ENCODE results near the gene IRF5.

The IRF5 gene

GRCh38 chr7:128902761-128903585 lies 34.8 kb upstream of the IRF5 start:
- H3K4me2 ChIP-seq (ENCODE audit: low read depth, low read length), result no peak overlapping the region
- H3K4me1 ChIP-seq (ENCODE audit: low read length), result 0 out of 2 replicates have a peak, but pooled peaks cover 5% of the 10 kb centered on the region
- H3K27me3 ChIP-seq (replicated peaks; ENCODE audit: insufficient read depth, low read length), result no peaks in the 10 kb centered on the region
- H3K9ac ChIP-seq (ENCODE audit: low read length), result no peak overlapping the region
- no peak overlapping the region for H2AFZ ChIP-seq (ENCODE audit: low read length)
- no peaks in the 10 kb centered on the region for H3K36me3 ChIP-seq (replicated peaks; ENCODE audit: insufficient read depth, low read length)
- H3K9me2 ChIP-seq (replicated peaks; ENCODE audit: insufficient read depth, low read length), result no peaks in the 10 kb centered on the region
- no peaks in the 10 kb centered on the region for H3K79me2 ChIP-seq (ENCODE audit: low read length)
- no peak overlapping the region for H3K4me3 ChIP-seq (ENCODE audit: low read length)
- no peaks in the 10 kb centered on the region for H3F3A ChIP-seq (ENCODE audit: insufficient read depth, low read length)
- H4K20me1 ChIP-seq (ENCODE audit: insufficient read depth, low read length), result no peaks in the 10 kb centered on the region
- DNase-seq, result no peak
- no peak overlapping the region for H3K27ac ChIP-seq (ENCODE audit: low read length)
- TF ChIP-seq EZH2 (optimal IDR thresholded peaks at IDR 0.05; ENCODE audit: low read depth, low read length) (no peak), CTCF (IDR thresholded peaks at IDR 0.05; ENCODE audit: low read length) (no peak), EZH2phosphoT487 (IDR thresholded peaks at IDR 0.05; ENCODE audit: low read length) (no peak)
- no peaks in the 10 kb centered on the region for H3K9me3 ChIP-seq (replicated peaks; ENCODE audit: insufficient read depth, low read length)

- TF ChIP-seq EZH2 (optimal IDR thresholded peaks at IDR 0.05; ENCODE audit: low read depth, low read length), result no peak
- no peak for TF ChIP-seq CTCF (IDR thresholded peaks at IDR 0.05; ENCODE audit: low read length)
- TF ChIP-seq EZH2phosphoT487 (IDR thresholded peaks at IDR 0.05; ENCODE audit: low read length), result no peak
- no peaks in the 10 kb centered on the region for H3K9me3 ChIP-seq (replicated peaks; ENCODE audit: insufficient read depth, low read length)
Measured at GRCh38 chr7:128903621-128904361, 33.9 kb upstream of the IRF5 start.

GRCh38 chr7:128904381-128905197 lies 33.1 kb upstream of the IRF5 start:
- H3K9me3 ChIP-seq (replicated peaks; ENCODE audit: insufficient read depth, low read length), result no peaks in the 10 kb centered on the region
- H3K36me3 ChIP-seq (replicated peaks; ENCODE audit: insufficient read depth, low read length), result no peaks in the 10 kb centered on the region
- H3K27me3 ChIP-seq (replicated peaks; ENCODE audit: insufficient read depth, low read length), result peaks cover 6% of the 10 kb centered on the region; the same call in 1 of the 2 replicates
- no peaks in the 10 kb centered on the region for H3K79me2 ChIP-seq (ENCODE audit: low read length)
- H3F3A ChIP-seq (ENCODE audit: insufficient read depth, low read length), result no peaks in the 10 kb centered on the region
- no peak overlapping the region for H3K27ac ChIP-seq (ENCODE audit: low read length)
- H3K4me3 ChIP-seq (ENCODE audit: low read length), result peak overlapping the region; percentile 16; the same call in 1 of the 2 replicates
- peak overlapping the region; percentile 89 for H2AFZ ChIP-seq (ENCODE audit: low read length)
- peak overlapping the region; percentile 12; the same call in 1 of the 2 replicates for H3K9ac ChIP-seq (ENCODE audit: low read length)
- H3K9me2 ChIP-seq (replicated peaks; ENCODE audit: insufficient read depth, low read length), result no peaks in the 10 kb centered on the region
- H3K4me1 ChIP-seq (ENCODE audit: low read length), result 0 out of 2 replicates have a peak, but pooled peaks cover 5% of the 10 kb centered on the region
- H3K4me2 ChIP-seq (ENCODE audit: low read depth, low read length), result peak overlapping the region; percentile 64
- TF ChIP-seq CTCF (IDR thresholded peaks at IDR 0.05; ENCODE audit: low read length), result peak; percentile 92
- no peak for TF ChIP-seq EZH2phosphoT487 (IDR thresholded peaks at IDR 0.05; ENCODE audit: low read length)
- H4K20me1 ChIP-seq (ENCODE audit: insufficient read depth, low read length), result no peaks in the 10 kb centered on the region
- DNase-seq, result peak; percentile 86

More at GRCh38 chr7:128903621-128904361, 33.9 kb upstream of the IRF5 start:
- Histone ChIP-seq H3K36me3 (replicated peaks; ENCODE audit: insufficient read depth, low read length) (no peaks in the 10 kb centered on the region), H3K27ac (ENCODE audit: low read length) (no peak overlapping the region), H3F3A (ENCODE audit: insufficient read depth, low read length) (no peaks in the 10 kb centered on the region), H3K4me2 (ENCODE audit: low read depth, low read length) (peak overlapping the region; percentile 64; the same call in 1 of the 2 replicates), H2AFZ (ENCODE audit: low read length) (peak overlapping the region; percentile 89), H3K27me3 (replicated peaks; ENCODE audit: insufficient read depth, low read length) (no peaks in the 10 kb centered on the region), H3K4me3 (ENCODE audit: low read length) (no peak overlapping the region), H4K20me1 (ENCODE audit: insufficient read depth, low read length) (no peaks in the 10 kb centered on the region), H3K9ac (ENCODE audit: low read length) (no peak overlapping the region; the same call in 1 of the 2 replicates), H3K4me1 (ENCODE audit: low read length) (0 out of 2 replicates have a peak, but pooled peaks cover 5% of the 10 kb centered on the region), H3K79me2 (ENCODE audit: low read length) (no peaks in the 10 kb centered on the region), H3K9me2 (replicated peaks; ENCODE audit: insufficient read depth, low read length) (no peaks in the 10 kb centered on the region)
- DNase-seq, result no peak

Data from MM.1S (cell line).